ENCODE measurements around the gene ESR2. TPM values are rescaled to one million over a fixed set of nuclear protein-coding genes. Genes with fewer than 3 reads are reported as not detected.

The ESR2 gene
- total RNA-seq, 1 donor from 2014 or later = 0.34 TPM

Other genes with a start within 250 kb of the ESR2 start
- 39.8 and 112 TPM in 2 replicates for gene MTHFD1, start 94.0 kb upstream of the ESR2 start, total RNA-seq
- 0.47 and 0.68 TPM in 2 replicates for gene AKAP5, start 171.1 kb upstream of the ESR2 start, total RNA-seq
- 3.4 and 4.1 TPM in 2 replicates for gene ZBTB25, start 209.5 kb upstream of the ESR2 start, total RNA-seq
- gene ZBTB1, start 210.4 kb upstream of the ESR2 start, total RNA-seq = 52.8 and 61.3 TPM in 2 replicates
- gene HSPA2, start 246.4 kb upstream of the ESR2 start, total RNA-seq = 5.4 and 7.0 TPM in 2 replicates

Measured in dermis blood vessel endothelial cell (primary cell).